Measurements from ENCODE around the gene ZNF205. TPM values are rescaled to one million over a fixed set of nuclear protein-coding genes. Genes with fewer than 3 reads are reported as not detected.

ZNF205 gene
- total RNA-seq, 1 donor from 2014 or later: 12.9 TPM

GRCh38 chr16:3101018-3101840 lies 11.2 kb upstream of the ZNF205 start:
- Mint-ChIP-seq H3K36me3 (ENCODE audit: low read depth) (no peaks in the 10 kb centered on the region), H3K9me3 (ENCODE audit: low read depth) (no peaks in the 10 kb centered on the region), H3K4me3 (ENCODE audit: unreplicated experiment) (no peak overlapping the region), H3K27ac (ENCODE audit: unreplicated experiment) (no peak overlapping the region), H3K4me1 (ENCODE audit: low read depth) (peaks cover 6% of the 10 kb centered on the region), H3K27me3 (ENCODE audit: low read depth) (peaks cover 7% of the 10 kb centered on the region)
- DNase-seq (ENCODE audit: low spot score): no peak
- TF ChIP-seq, protein P1, sequence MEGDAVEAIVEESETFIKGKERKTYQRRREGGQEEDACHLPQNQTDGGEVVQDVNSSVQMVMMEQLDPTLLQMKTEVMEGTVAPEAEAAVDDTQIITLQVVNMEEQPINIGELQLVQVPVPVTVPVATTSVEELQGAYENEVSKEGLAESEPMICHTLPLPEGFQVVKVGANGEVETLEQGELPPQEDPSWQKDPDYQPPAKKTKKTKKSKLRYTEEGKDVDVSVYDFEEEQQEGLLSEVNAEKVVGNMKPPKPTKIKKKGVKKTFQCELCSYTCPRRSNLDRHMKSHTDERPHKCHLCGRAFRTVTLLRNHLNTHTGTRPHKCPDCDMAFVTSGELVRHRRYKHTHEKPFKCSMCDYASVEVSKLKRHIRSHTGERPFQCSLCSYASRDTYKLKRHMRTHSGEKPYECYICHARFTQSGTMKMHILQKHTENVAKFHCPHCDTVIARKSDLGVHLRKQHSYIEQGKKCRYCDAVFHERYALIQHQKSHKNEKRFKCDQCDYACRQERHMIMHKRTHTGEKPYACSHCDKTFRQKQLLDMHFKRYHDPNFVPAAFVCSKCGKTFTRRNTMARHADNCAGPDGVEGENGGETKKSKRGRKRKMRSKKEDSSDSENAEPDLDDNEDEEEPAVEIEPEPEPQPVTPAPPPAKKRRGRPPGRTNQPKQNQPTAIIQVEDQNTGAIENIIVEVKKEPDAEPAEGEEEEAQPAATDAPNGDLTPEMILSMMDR (IDR thresholded peaks at IDR 0.05): peak; percentile 79

DNA sequence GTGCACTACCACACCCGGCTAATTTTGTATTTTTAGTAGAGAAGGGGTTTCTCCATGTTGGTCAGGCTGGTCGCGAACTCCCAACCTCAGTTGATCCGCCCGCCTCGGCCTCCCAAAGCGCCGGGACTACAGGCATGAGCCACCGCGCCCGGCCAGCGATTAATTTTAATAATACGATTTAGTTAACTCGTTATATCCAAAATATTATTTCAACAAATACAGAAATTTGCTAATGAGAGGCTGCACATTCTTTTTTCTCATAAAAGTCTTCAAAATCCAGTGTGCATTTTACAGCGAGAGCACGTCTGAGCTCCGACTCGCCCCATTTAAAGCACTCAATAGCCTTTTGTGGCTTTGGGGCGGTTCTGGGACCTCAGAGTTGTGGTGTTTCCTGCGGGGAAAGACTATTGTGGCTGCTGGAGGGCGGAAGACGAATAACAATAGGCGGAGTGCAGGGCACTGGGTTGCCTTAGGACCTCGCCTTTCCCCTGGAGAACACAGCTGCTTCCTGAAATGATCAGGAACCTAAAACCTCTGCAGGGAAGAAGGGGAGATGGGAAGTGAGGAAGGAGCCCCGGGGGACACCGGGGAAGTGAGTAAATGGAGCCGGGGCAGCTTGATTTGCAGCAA lies 10.4 kb upstream of the ZNF205 start:
- Mint-ChIP-seq H3K27me3 (ENCODE audit: low read depth) (peaks cover 7% of the 10 kb centered on the region), H3K4me3 (ENCODE audit: unreplicated experiment) (no peak overlapping the region), H3K36me3 (ENCODE audit: low read depth) (no peaks in the 10 kb centered on the region), H3K4me1 (ENCODE audit: low read depth) (peaks cover 8% of the 10 kb centered on the region), H3K9me3 (ENCODE audit: low read depth) (no peaks in the 10 kb centered on the region), H3K27ac (ENCODE audit: unreplicated experiment) (no peak overlapping the region)
- no peak for DNase-seq (ENCODE audit: low spot score)
- TF ChIP-seq, protein P1 (IDR thresholded peaks at IDR 0.05): no peak

GRCh38 chr16:3106205-3106928 lies 6.0 kb upstream of the ZNF205 start:
- no peaks in the 10 kb centered on the region for H3K9me3 Mint-ChIP-seq (ENCODE audit: low read depth)
- peak overlapping the region; percentile 80 for H3K4me3 Mint-ChIP-seq (ENCODE audit: unreplicated experiment)
- TF ChIP-seq, protein P1 (IDR thresholded peaks at IDR 0.05): no peak
- no peak overlapping the region for H3K27ac Mint-ChIP-seq (ENCODE audit: unreplicated experiment)
- no peaks in the 10 kb centered on the region for H3K27me3 Mint-ChIP-seq (ENCODE audit: low read depth)
- DNase-seq (ENCODE audit: low spot score): peak; percentile 97
- H3K4me1 Mint-ChIP-seq (ENCODE audit: low read depth): peaks cover 7% of the 10 kb centered on the region
- H3K36me3 Mint-ChIP-seq (ENCODE audit: low read depth): no peaks in the 10 kb centered on the region

GRCh38 chr16:3112881-3113574 lies 642 bp downstream of the ZNF205 start:
- TF ChIP-seq, protein P1 (IDR thresholded peaks at IDR 0.05): no peak
- H3K9me3 Mint-ChIP-seq (ENCODE audit: low read depth): no peaks in the 10 kb centered on the region
- no peak for DNase-seq (ENCODE audit: low spot score)
- no peaks in the 10 kb centered on the region for H3K27me3 Mint-ChIP-seq (ENCODE audit: low read depth)
- H3K36me3 Mint-ChIP-seq (ENCODE audit: low read depth): peaks cover 4% of the 10 kb centered on the region
- peak overlapping the region; percentile 88 for H3K4me3 Mint-ChIP-seq (ENCODE audit: unreplicated experiment)
- peak overlapping the region; percentile 86 for H3K27ac Mint-ChIP-seq (ENCODE audit: unreplicated experiment)
- H3K4me1 Mint-ChIP-seq (ENCODE audit: low read depth): peaks cover 25% of the 10 kb centered on the region
